ENCODE data around the gene XPO4.

XPO4 gene

GRCh38 chr13:20826301-20826700 is 76.2 kb downstream of the XPO4 start:
- DNase-seq, result no peak

GRCh38 chr13:20825477-20825875 is 77.1 kb downstream of the XPO4 start:
- DNase-seq, result no peak

- DNase-seq, result no peak
Measured at GRCh38 chr13:20824762-20825476, 77.6 kb downstream of the XPO4 start.

- DNase-seq, result no peak
Measured at GRCh38 chr13:20823071-20823470, 79.5 kb downstream of the XPO4 start.

- DNase-seq, result no peak
Measured at GRCh38 chr13:20822406-20822805, 80.1 kb downstream of the XPO4 start.

GRCh38 chr13:20819715-20820114 is 82.8 kb downstream of the XPO4 start:
- DNase-seq, result no peak

- DNase-seq, result no peak
Measured at GRCh38 chr13:20815464-20815863, 87.1 kb downstream of the XPO4 start.

GRCh38 chr13:20814224-20814910 is 88.2 kb downstream of the XPO4 start:
- no peak for DNase-seq

- no peak for DNase-seq
Measured at GRCh38 chr13:20812890-20813289, 89.7 kb downstream of the XPO4 start.

- DNase-seq, result no peak
Measured at GRCh38 chr13:20810808-20811207, 91.7 kb downstream of the XPO4 start.

GRCh38 chr13:20808874-20809273 is 93.7 kb downstream of the XPO4 start:
- DNase-seq, result no peak

- no peak for DNase-seq
Measured at GRCh38 chr13:20803180-20803965, 99.2 kb downstream of the XPO4 start.

GRCh38 chr13:20801707-20802106 is 100.8 kb downstream of the XPO4 start:
- no peak for DNase-seq

GRCh38 chr13:20799726-20800416 is 102.7 kb downstream of the XPO4 start:
- DNase-seq, result no peak

GRCh38 chr13:20798027-20798426 is 104.5 kb downstream of the XPO4 start:
- DNase-seq, result peak; percentile 76

- DNase-seq, result no peak
Measured at GRCh38 chr13:20796791-20797508, 105.6 kb downstream of the XPO4 start.

- DNase-seq, result no peak
Measured at GRCh38 chr13:20789665-20790064, 112.9 kb downstream of the XPO4 start.

GRCh38 chr13:20788312-20788711 is 114.2 kb downstream of the XPO4 start:
- DNase-seq, result no peak

GRCh38 chr13:20787180-20787579 is 115.4 kb downstream of the XPO4 start:
- DNase-seq, result no peak

GRCh38 chr13:20782116-20782708 is 120.3 kb downstream of the XPO4 start:
- DNase-seq, result no peak

GRCh38 chr13:20780317-20780716 is 122.2 kb downstream of the XPO4 start:
- no peak for DNase-seq

GRCh38 chr13:20779405-20779804 is 123.1 kb downstream of the XPO4 start:
- DNase-seq, result no peak
